GM18951 (cell line): Measurements from ENCODE around the gene RPL7L1.

Experiments
- POLR2A ChIP-seq: IDR thresholded peaks from 4 replicates; pipeline ENCODE4 v1.6.1; 2011; ENCODE audit warnings: mild to moderate bottlenecking; ENCODE audit not compliant: insufficient read length, insufficient read depth; ENCODE audit errors: extremely low read depth
- in situ Hi-C: fragments of 300-500 bp; cut with MboI; formaldehyde crosslinking; loops from one replicate; pipeline ENCODE4 v1.12.0; 2022; ENCODE audit warnings: low sequenced_read_pairs, mixed read lengths, inconsistent platforms; ENCODE audit not compliant: unreplicated experiment

RPL7L1 gene

DNA sequence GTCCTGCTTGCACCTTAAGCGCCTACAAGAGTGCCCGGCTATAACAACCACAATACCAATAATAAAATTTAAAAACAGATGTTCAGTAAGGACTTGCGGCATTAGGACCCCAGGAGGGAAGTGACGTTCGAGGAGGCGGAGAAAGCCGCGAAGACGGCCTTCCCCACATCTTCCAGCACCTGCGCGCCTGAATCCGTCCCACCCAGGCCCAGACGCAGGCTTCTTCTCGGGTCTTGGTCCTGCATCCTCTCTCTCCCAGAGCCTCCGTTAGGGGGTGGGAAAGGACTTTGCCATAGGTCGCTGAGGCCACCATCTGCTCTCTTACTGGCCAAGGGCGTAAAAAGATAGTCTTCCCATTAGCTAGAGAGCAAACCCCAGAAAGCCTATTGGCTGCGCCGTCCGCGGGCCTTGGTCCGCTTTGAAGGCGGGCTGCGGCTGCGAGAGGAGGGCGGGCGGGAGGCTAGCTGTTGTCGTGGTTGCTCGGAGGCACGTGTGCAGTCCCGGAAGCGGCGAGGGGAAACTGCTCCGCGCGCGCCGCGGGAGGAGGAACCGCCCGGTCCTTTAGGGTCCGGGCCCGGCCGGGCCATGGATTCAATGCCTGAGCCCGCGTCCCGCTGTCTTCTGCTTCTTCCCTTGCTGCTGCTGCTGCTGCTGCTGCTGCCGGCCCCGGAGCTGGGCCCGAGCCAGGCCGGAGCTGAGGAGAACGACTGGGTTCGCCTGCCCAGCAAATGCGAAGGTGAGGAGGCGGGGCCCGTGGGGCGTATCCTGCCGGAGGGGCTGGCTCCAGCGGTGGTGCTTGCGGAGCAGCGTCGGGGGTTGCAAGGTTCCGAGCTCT lies 49.8 kb downstream of the RPL7L1 start, which contains the start of gene CNPY3:
Gene CNPY3, plus strand, starts transcription at position 495 of the 835 bp plus-strand sequence. Its CDS starts 91 bp downstream, at position 586.
- in situ Hi-C loops = no loop called here
- TF ChIP-seq POLR2A = peak; percentile 72

DNA sequence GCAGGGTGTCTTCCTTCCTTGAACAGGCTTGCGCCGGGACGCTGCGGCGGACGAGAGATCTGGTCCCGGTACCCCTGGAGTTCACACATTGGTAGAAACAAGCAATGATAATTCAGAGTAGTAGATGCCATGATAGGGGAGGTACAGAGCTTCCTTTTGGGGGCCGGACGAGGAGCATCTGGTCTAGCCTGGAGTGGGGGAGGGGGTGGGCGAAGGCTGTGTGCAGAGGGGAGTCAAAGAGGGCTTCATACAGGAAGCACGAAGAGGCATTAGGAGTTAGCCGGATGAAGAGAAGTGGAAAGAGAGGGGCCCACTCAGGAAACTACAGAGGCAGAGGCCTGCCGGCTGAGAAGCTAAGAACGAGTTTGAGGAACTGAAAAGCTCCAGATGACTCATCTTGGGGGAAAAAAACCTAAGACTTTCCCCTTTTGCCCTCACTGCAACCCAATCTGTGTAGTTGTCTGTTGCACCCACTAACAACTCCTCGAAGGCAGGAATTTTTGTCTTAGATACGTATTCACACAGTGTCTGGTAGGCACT lies 50.5 kb downstream of the RPL7L1 start:
- TF ChIP-seq POLR2A = peak; percentile 0
- in situ Hi-C loops = no loop called here

DNA sequence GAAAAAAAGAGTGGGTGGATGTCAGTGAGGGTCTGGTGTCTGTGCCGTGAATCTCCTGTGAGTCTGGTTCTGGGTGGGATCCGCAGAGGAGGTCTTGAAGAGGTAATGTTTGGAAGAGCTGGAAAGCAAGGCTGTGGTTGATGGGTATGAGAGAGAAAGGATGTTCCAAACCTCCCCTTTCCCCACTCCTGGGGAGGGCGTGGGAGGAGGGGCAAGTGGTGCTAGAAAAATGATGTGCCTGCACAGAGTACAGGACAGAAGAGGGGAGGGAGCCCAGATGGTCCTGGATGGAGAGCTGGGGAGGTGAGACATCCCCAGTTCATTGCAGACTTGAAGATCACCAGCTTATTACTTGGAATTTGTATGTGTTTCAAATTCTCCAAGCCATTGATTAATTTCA lies 53.0 kb downstream of the RPL7L1 start:
- no peak for TF ChIP-seq POLR2A
- in situ Hi-C loops = no loop called here

DNA sequence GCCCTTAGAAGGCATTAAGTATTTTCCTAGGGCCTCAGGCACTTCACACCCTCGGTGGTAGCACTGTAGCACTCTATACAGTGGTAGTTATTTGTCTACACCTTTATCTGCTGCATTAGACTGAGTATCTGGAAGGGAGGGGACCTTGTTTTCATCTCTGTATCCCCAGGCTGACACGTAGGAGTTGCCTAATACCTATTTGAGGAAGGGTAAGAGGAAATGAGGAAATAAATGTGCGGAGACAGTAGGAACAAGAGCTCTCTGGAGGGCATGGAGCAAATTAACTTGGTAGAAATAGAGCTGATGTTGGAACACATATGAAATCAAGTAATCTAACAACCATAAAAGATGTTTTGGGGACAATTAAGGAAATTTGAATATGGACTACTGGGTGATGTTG lies 53.8 kb downstream of the RPL7L1 start:
- in situ Hi-C loops = no loop called here
- no peak for TF ChIP-seq POLR2A

DNA sequence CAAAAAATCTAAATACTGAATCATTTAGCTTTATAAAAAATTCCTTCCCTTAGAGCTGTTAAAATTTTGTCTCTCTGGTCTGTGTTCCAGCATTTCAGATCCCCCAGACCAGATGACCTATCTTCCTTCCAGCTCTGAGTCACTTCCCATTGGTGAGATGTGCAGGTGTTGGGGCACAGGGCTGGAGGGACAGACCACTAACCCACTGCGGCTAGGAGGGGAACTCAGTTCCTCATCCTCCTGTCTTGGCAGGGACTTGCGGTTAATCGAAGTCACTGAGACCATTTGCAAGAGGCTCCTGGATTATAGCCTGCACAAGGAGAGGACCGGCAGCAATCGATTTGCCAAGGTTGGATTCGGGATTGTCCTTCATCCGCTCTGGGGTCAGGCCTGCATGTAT lies 55.9 kb downstream of the RPL7L1 start:
- in situ Hi-C loops = no loop called here
- TF ChIP-seq POLR2A = no peak

DNA sequence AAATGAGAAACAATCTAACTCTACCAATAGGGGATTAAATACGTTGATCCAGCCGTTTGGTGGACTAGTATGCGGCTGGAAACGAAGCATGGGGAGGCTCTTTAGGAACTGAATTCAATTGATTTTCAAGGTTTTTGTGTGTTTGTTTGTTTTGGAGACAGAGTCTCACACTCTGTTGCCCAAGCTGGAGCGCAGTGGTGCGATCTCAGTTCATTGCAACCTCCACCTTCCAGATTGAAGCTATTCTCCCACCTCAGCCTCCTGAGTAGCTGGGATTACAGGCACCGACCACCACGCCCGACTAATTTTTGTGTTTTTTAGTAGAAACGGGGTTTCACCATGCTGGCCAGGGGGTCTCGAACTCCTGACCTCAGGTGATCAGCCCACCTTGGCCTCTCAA lies 57.0 kb downstream of the RPL7L1 start:
- TF ChIP-seq POLR2A = no peak
- in situ Hi-C loops = no loop called here

DNA sequence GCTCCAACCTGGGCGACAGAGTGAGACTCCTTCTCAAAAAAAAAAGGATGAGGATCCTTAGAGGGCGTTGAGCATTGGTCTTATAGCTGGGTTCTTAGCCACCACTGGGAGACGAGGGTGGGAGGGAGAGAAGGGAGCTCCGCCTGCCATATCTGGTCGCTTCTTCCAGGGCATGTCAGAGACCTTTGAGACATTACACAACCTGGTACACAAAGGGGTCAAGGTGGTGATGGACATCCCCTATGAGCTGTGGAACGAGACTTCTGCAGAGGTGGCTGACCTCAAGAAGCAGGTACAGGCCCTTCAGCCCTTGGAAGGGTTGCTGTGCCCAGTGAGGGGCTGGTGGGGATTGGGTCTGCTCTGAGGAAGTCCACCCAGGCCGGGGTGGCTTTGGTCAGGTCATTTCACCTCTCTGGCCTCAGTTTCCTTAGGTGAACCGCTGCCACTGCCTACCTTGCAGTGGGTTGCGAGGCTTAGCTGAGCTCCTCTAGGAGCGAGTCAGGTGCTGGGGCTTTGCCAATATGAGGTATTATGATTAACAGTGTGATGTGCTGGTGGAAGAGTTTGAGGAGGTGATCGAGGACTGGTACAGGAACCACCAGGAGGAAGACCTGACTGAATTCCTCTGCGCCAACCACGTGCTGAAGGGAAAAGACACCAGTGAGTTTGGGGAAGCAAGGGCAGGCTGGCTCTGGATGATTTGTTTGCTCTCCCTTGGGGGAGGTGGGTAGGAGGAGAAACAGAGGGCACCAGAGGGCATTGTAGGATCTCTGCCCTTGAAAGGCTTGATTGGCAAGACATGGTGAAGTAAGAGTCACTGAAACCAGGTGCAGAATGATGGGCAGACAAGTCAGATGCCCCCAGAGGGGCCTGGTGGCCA lies 58.4 kb downstream of the RPL7L1 start:
- in situ Hi-C loops = no loop called here
- no peak for TF ChIP-seq POLR2A

DNA sequence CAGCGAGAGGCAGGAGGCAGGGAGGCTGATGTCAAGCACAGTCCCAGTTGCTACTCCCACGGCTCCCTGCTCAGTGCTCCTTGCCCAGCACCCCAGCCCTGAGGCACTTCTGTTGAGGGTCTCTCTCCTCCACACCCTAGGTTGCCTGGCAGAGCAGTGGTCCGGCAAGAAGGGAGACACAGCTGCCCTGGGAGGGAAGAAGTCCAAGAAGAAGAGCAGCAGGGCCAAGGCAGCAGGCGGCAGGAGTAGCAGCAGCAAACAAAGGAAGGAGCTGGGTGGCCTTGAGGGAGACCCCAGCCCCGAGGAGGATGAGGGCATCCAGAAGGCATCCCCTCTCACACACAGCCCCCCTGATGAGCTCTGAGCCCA lies 59.0 kb downstream of the RPL7L1 start:
- in situ Hi-C loops = no loop called here
- TF ChIP-seq POLR2A = no peak

DNA sequence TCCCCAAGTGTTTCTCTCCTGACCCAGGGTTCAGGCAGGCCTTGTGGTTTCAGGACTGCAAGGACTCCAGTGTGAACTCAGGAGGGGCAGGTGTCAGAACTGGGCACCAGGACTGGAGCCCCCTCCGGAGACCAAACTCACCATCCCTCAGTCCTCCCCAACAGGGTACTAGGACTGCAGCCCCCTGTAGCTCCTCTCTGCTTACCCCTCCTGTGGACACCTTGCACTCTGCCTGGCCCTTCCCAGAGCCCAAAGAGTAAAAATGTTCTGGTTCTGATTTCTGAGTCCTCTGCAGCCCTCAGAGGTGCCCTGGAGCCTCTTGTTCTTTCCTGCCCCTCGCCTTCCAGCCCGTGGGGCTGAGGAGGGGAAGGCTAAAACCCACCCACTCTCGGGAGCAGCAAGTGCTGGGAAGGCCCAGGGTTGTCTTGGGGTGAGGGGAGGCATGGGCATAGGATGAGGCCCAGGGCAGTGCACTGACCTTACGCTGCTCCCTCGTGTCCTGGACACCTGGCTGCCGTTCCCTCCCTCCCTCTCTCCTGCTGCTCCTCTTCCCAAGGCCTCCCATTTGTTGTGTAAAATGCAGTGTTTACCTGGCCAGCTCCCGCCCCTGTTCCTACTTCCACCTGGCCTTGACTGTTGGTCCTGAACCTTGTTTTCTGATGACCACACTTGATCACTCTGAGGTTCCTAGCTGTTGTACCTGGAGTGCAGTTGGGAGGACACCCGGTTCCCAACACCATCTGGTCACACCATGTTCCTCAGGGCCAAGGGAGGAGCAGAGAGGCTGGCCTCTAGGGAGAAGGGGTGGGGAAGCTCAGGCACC lies 59.8 kb downstream of the RPL7L1 start:
- in situ Hi-C loops = no loop called here
- TF ChIP-seq POLR2A = no peak
